NOMO-1 treated with dmso at 0.1 percent for 144 hours (cell line): Measurements from ENCODE around the gene GBX1.

Source experiments
- DNase-seq: peaks from one replicate; lab custom pipeline; 2025; ENCODE audit not compliant: unreplicated experiment; lab: John Stamatoyannopoulos, UW

The GBX1 gene

DNA sequence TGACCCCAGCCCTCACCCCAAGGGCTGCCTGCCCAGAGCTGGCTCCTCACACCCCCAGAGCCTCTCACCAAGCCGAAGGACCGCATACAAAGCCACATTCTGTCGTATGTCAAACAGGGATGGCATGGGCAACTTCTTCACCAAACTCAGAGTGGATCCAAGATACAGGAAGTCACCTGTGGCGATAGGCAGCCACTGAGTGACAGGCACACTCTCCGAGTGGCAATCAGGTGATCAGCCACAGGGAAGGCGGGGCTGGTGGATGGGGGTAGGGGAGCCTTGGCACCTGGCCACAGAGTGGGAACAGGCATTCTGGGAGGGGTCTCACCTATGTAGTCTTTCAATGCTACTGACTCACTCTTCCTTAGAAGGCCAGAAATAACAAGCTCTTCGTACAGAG, 26.7 kb upstream of the GBX1 start:
- DNase-seq = no peak

- DNase-seq = no peak
Measured at GRCh38 chr7:151193203-151193978, 25.9 kb upstream of the GBX1 start.

DNA sequence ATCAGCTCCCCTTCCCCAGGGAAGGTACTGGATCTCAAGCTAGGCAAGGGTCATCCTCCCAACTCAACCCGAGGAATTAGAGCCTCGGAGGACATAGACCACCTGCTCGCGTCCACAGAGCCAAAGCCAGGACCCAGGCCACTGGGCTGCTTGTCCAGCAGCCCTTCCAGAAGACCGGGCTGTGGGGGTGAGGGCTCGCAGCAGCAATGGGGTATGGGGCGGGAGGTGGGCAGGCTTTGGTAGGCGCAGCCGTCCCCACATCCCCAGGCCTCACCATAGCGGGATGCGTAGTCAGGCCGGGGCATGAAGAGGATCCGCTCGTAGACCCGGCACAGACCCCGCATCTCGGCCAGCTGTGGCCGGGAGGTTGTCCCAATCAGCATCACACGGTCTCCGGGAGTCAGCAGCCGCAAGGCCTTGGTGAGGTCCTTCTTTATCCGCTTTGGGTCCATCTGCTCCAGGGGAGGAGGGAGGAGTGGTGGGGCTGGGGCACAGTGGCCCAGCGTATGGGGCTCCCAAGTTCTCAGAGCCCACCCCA, 24.6 kb upstream of the GBX1 start:
- DNase-seq = no peak

- DNase-seq = no peak
Measured at GRCh38 chr7:151191544-151191943, 24.1 kb upstream of the GBX1 start.

- DNase-seq = no peak
Measured at GRCh38 chr7:151189038-151189437, 21.5 kb upstream of the GBX1 start.

DNA sequence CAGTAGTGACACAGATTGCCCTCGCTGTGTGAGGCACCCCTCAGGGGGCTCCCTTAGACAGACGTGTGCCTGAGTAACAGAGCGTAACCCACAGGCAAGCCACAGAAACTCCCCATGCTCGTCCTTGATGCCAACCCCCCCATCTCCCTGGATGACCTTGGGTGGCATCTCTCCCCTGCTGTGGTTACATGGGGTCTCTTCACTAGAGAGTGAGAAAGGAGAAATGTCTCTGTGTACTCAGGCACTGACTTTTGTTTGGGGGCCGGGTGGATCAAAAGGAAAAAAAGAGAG, 20.7 kb upstream of the GBX1 start:
- no peak for DNase-seq

GRCh38 chr7:151187409-151188251, 20.1 kb upstream of the GBX1 start:
- no peak for DNase-seq

DNA sequence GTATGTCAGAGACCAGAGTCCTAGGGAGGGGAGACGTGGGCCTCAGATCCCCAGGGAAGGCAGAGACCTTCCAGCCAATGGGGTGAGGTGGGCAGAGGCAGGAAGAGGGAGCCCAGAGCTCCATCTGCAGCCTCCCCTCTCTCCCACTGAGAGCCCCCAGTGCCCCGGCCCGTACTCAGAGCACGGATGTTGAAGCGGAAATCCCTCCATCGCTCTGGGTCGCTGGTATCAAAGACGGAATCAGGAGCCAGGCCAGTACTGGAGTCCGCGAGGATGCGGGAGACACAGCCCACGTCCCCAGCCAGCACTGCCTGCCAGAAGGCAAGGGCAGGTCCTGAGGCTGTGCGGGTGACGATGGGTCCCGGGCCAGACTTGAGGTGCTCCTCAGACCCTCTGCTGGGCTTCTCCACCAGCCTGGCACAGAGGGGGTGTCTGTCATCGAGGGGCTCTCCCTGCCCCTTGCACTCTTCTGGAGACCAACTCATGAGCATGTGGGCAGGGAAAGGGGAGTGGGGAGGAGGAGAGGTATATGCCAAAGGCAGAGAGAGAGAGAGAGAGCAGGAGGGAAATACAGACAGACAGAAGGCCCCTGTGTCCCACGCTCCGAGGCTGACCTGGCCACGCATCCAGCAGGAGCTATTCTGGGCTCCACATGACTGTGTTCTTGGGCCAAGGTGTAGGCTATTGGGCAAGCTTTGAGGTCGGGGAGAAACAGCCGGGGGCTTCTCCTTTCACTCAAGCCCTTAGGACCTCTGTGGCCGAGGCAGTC, 19.3 kb upstream of the GBX1 start, which contains the start of gene ASB10:
TSS of gene ASB10 (minus strand) at position 611 of the 769 bp plus-strand sequence. CDS start at position 491, 120 bp downstream.
- DNase-seq = no peak

DNA sequence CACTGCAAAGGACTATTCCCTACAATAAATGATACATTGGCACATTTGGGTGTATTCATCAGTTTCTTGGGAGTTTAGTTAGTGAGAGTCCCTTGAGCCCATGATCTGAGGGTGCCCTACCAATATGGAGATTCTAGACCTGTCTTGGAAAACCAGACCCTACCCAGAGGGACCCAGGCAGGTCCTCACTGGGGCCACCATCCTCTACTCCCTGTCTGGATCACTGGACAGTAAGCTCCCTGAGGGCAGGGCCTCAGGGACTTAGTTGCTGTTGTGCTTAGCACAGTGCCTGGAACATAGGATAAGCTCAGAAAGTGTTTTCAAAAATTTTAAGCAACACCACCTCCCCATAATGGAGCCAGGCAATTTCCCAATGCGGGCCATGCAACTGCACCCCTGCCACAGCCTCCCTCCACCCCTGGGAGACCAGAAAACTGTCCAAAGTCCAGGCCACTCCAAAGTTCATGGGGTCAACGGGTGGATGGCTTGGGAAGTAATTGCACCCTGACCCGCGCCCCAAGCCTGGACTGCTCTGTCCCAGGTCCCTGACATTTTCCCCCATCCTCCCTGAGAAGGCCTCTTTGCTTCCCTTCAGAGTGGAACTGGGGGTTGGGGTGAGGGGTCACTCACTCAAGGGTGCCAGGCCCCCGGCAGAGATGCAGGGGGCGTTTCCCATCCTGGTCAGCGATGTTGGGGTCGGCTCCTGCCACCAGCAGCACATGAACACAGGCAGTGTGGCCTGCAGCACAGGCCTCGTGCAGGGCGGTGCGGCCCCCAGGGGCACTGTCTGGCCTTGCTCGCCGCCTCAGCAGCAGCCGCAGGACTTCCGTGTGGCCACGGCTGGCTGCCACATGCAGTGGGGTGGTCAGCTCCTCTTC, 18.5 kb upstream of the GBX1 start:
- DNase-seq = no peak

- DNase-seq = no peak
Measured at GRCh38 chr7:151181011-151181431, 13.5 kb upstream of the GBX1 start.

DNA sequence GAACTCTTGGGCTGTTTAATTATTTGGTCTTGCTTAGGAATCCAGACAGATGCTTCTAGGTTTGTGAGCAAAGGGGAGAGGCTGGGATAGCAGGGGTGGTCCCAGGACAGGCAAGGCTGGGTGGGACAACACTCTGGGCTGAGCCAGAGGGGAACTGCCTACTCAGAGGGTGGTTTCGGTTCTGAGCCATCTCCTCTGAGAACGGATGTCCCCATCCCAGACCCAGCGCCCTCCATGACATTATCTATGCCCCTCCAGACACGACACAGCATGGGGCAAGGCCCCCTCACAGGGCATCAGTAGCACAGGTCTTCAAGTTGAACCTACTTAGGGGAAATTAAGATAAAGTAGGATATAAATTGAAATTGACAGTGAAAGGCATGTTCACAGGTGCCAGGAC, 12.5 kb upstream of the GBX1 start:
- no peak for DNase-seq

- DNase-seq = no peak
Measured at GRCh38 chr7:151179287-151179860, 11.9 kb upstream of the GBX1 start.

DNA sequence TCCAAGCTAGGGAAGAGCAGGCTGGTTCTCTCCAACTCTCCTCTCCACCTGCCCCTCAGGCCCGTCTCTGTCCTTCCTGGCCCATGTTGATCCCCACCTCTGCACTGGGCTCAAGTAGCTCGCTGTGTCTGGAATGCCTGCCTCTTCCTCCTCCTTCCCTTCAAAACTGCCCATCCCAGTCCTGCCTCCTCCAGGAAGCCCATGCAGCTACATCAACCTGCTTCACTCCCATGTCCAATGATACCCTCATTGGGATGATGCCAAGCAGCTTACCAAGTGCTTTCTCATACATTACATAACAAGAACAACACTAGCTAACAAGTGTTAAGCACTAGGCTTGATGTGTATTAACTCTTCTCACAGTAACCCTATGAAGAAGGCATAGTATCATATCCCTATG, 11.3 kb upstream of the GBX1 start:
- DNase-seq = no peak

DNA sequence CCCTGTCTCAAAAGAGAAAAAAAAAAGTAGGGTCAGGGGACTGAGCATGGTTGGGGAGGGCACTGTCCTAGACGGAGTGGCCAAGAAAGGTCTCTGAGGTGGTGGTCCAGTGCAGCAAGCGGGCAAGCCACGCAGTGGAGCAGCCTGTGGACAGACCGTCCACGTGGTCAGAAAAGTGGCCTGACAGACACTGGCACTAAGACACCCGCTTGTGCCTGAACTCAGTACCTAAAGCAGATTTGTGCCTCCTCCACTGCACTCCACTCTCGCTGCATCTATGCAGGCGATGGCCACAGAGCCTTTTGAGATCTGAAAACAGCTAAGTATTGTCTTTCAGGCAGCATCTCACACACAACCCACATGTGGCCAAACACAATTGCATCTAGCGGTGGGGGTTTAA, 10.7 kb upstream of the GBX1 start:
- DNase-seq = no peak

GRCh38 chr7:151177310-151177709, 9.8 kb upstream of the GBX1 start:
- DNase-seq = no peak

GRCh38 chr7:151176401-151176800, 8.9 kb upstream of the GBX1 start:
- DNase-seq = no peak

DNA sequence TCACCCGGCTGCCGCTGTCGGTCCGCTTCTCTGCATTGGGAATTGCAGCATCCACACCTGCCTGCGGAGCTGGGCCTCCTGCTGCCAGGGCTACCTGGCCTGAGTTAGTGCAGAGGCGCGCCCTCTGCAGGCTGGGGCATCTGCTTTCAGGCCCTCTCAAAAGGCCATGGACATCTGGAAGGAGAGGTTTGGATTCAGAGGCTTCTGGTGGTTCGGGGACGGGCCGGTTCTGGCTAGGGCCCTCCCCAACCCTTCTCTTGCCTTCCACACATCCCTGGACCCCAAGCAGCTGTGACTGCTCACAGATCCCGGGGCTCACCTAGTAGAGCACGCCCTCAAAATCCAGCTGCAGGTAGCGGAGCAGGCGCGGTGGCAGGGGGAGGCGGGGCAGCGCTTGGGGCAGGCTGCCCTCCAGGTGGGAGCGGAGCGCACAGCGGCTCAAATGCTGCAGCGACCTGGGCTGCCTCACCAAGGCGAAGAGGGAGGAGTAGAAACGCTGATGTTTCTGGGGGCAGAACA, 8.4 kb upstream of the GBX1 start:
- no peak for DNase-seq

- DNase-seq = no peak
Measured at GRCh38 chr7:151175047-151175792, 7.7 kb upstream of the GBX1 start.
